HG03095 (cell line): Measurements from ENCODE around the gene WDR5B.
"Not testable (repeated sequence)": the region's sequence is repeated elsewhere in the genome, so short reads cannot be mapped to it uniquely, and the experiment has no call there.

Source experiments
- ATAC-seq: cut with Tn5 transposase; IDR thresholded peaks from one replicate; pipeline ENCODE4 v1.9.1; 2021; ENCODE audit warnings: moderate library complexity; ENCODE audit not compliant: unreplicated experiment

WDR5B gene

DNA sequence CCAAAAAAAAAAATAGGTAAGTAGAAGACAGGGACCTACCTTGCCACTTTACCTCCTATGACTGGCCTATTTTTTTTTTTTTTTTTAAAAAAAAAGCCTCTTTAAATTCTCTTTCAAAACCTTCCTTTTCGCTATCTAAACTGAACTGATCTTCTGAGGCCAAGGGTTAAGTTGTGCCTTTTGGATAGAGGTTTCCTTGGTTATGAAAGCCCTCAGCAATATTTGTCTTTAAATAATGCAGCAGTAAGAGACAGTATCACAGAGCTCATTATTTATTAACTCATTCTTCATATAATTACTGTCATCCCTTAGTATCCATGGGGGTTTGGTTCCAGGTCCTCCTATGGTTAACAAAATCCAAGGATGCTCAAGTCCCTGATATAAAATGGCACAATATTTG lies 41.8 kb downstream of the WDR5B start:
- ATAC-seq = no peak

DNA sequence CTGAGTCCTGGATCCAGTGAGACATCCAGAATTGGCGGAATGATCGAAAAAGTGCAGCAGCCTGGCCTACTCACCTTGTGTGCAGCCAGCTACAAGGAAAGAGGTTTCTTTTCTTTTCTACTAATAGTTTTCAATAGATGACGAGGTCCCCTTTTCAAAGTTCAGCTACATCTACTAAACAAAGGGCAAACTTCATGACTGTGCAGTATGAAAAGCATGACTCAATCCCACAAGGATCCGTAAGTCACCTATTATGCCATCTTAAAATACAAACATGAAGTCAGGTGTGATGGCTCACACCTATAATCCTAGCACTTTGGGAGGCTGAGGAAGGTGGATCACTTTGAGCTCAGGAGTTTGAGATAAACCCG lies 49.5 kb downstream of the WDR5B start:
- ATAC-seq = no peak

GRCh38 chr3:122365582-122366378 lies 50.1 kb downstream of the WDR5B start:
- not testable (repeated sequence) for ATAC-seq

DNA sequence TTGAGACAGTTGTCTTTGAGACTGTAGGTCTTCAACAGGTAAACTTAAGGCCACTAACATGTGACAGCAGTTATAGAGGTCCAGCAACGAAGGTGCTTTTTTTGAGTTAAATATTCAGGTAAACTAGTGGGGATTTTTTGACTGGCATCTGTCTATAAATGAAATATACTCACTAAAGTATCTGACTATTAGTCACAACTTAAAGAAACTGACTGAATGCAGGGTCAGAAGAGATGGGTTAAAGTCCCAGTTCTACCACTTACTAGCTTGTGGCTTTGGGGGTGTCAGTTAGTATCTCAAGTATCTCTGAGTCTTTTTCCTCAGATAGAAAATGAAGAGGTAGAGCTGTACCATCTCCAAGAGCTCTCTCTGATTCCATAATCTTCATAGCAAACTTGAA lies 50.8 kb downstream of the WDR5B start:
- ATAC-seq = no peak

- ATAC-seq = no peak
These were observed 51.4 kb downstream of the WDR5B start for GRCh38 chr3:122364490-122364889.
